Measurements from ENCODE around the gene PRKG1.

DNA sequence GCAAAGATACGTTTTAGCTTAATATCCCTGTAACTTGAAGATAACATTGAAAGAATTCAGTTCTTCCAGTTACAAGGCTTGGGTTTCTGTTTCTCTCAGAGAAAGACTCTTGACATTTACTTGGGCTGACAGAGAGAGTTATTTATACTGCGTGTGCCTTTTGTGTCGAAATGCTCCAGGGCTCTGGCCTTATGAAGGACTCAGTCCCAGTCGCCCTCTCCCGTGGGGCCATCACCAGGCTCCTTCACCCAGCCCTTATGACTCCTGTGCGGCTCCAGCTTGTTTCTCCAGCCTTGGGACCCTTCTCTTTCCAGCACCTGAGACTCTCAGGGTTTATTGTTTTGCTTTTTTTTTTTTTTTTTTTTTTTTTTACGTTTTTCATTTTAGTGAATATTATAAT, 997.5 kb downstream of the PRKG1 start:
- TF ChIP-seq, protein P1, sequence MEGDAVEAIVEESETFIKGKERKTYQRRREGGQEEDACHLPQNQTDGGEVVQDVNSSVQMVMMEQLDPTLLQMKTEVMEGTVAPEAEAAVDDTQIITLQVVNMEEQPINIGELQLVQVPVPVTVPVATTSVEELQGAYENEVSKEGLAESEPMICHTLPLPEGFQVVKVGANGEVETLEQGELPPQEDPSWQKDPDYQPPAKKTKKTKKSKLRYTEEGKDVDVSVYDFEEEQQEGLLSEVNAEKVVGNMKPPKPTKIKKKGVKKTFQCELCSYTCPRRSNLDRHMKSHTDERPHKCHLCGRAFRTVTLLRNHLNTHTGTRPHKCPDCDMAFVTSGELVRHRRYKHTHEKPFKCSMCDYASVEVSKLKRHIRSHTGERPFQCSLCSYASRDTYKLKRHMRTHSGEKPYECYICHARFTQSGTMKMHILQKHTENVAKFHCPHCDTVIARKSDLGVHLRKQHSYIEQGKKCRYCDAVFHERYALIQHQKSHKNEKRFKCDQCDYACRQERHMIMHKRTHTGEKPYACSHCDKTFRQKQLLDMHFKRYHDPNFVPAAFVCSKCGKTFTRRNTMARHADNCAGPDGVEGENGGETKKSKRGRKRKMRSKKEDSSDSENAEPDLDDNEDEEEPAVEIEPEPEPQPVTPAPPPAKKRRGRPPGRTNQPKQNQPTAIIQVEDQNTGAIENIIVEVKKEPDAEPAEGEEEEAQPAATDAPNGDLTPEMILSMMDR (IDR thresholded peaks at IDR 0.05) = no peak
- TF ChIP-seq POLR2A (IDR thresholded peaks at IDR 0.05) = no peak
